HCT116 (cell line): Measurements from ENCODE around the gene MAGIX.

Source experiments
- EGR1 ChIP-seq: IDR thresholded peaks from 2 replicates; pipeline ENCODE4 v1.6.1; 2012; ENCODE audit warnings: low read depth
- MAX ChIP-seq: IDR thresholded peaks from 2 replicates; pipeline ENCODE4 v1.6.1; 2012
- TF ChIP-seq, protein P1 (sequence below), 3 experiments: fragments of 200-600 bp in 1 of 3; sonication (generic) in 1 of 3; IDR thresholded peaks in 2 of 3; conservative IDR thresholded peaks in 1 of 3; 2 replicates each; pipeline ENCODE4 v1.5.1; 2012 to 2017; ENCODE audit warnings: low read depth in 2 of 3, low read length in 2 of 3, antibody characterized with exemption in 1 of 3, borderline replicate concordance in 1 of 3, control low read depth in 1 of 3, mild to moderate bottlenecking in 1 of 3, mixed read lengths in 1 of 3, mixed run types in 1 of 3, moderate library complexity in 1 of 3; ENCODE audit not compliant: insufficient read depth in 1 of 3

DNA sequence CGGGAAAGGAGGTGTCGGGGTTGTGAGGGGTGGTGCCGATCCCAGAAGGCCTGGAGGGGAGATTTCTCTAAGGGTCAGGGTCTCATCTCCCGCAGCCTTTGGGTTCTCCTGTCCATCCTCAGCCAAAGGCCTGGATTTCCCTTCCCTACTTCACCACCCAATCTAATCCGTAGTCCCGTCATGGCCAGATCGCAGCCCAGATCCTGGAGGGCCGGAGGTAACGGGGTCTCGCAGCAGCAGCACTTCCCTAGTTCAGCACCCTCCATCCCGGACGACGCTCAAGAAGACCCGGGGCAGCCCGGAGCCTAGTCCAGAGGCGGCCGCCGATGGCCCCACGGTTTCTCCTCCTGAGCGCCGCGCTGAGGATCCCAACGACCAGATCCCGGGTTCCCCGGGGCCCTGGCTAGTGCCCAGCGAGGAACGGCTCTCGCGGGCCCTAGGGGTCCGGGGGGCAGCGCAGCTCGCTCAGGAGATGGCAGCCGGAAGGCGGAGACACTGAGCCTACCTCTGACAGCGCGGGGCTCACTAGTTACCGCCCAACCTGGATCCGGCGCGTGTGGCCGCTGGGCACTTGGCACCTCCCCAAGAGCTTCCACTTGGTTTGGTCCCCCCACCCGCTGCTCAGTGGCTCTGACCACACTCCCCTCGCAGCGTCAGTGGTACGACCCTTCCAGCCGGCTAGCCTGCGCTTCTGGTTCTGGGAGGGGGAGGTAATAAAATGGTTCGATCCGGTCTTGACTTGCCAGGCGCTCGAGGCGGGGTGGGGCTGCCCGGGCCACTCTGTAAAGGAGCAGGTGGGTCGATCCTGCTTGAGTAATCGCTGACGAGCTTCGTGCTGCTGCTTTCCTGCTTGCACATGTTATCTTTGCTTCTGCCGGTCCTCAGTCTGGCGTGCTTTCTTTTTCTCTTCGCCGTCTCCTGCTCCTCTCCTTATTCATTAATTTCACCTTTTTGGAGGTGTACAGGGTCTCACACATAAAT lies 3.6 kb downstream of the MAGIX start:
- TF ChIP-seq, protein P1, sequence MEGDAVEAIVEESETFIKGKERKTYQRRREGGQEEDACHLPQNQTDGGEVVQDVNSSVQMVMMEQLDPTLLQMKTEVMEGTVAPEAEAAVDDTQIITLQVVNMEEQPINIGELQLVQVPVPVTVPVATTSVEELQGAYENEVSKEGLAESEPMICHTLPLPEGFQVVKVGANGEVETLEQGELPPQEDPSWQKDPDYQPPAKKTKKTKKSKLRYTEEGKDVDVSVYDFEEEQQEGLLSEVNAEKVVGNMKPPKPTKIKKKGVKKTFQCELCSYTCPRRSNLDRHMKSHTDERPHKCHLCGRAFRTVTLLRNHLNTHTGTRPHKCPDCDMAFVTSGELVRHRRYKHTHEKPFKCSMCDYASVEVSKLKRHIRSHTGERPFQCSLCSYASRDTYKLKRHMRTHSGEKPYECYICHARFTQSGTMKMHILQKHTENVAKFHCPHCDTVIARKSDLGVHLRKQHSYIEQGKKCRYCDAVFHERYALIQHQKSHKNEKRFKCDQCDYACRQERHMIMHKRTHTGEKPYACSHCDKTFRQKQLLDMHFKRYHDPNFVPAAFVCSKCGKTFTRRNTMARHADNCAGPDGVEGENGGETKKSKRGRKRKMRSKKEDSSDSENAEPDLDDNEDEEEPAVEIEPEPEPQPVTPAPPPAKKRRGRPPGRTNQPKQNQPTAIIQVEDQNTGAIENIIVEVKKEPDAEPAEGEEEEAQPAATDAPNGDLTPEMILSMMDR (IDR thresholded peaks at IDR 0.05 in 2 of 3, conservative IDR thresholded peaks at IDR 0.05 in 1 of 3; ENCODE audit: borderline replicate concordance in 1 of 3, insufficient read depth in 1 of 3, low read depth in 2 of 3, low read length in 2 of 3): peak in 1 of 3 experiments; percentile 45; a peak in 2 of 6 replicates
- TF ChIP-seq MAX: no peak
- TF ChIP-seq EGR1: no peak
